ENCODE measurements around the gene RAB40B. TPM values are rescaled to one million over a fixed set of nuclear protein-coding genes. Genes with fewer than 3 reads are reported as not detected.

RAB40B gene

DNA sequence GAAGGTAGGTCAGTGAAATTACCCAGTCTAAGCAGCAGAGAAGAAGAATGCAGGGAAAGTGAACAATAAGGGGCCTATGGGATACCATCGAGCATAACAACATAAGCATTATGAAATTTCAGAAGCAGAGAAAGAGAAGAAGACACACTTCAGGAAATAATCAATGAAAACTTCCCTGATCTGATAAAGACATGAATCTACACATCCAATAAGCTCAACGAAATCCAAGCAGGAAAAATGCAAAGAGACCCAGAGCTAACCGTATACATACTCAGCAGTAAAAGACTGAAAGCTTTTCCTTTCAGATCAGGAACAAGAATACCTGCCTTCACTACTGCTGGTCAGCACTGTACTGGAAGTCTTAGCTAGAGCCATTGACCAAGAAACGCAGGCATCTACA, 88.8 kb downstream of the RAB40B start:
- Histone ChIP-seq H3K4me2 (ENCODE audit: low read length) (no peak overlapping the region), H3K79me1 (ENCODE audit: low read length) (no peaks in the 10 kb centered on the region), H3K56ac (ENCODE audit: low read length) (no peak overlapping the region), H2BK120ac (ENCODE audit: low read depth, low read length) (no peak overlapping the region), H3K9ac (ENCODE audit: low read length) (no peak overlapping the region), H3K4me3 (ENCODE audit: low read length) (no peak overlapping the region), H3K4me1 (ENCODE audit: control insufficient read depth, low read depth, low read length) (no peaks in the 10 kb centered on the region), H3K18ac (ENCODE audit: low read length) (no peak overlapping the region), H4K8ac (ENCODE audit: low read depth, low read length) (no peak overlapping the region), H3K27me3 (ENCODE audit: insufficient read depth, low read length, poor library complexity) (no peaks in the 10 kb centered on the region), H2BK15ac (replicated peaks; ENCODE audit: low read depth) (no peak overlapping the region), H3K36me3 (ENCODE audit: control insufficient read depth, insufficient read depth, low read length) (peaks cover 5% of the 10 kb centered on the region), H3K27ac (ENCODE audit: low read depth, low read length) (no peak overlapping the region), H3K4ac (ENCODE audit: low read depth, low read length) (no peak overlapping the region), H4K5ac (ENCODE audit: low read length) (no peak overlapping the region), H3K79me2 (ENCODE audit: control insufficient read depth, insufficient read depth, low read length) (no peaks in the 10 kb centered on the region), H2AK5ac (ENCODE audit: low read length) (no peak overlapping the region), H3K23ac (ENCODE audit: low read length) (no peak overlapping the region), H2BK5ac (ENCODE audit: low read length) (no peak overlapping the region)
- no peak for DNase-seq
- no CpG with 5 or more reads among the region's 4 CpGs for WGBS (ENCODE audit: extremely low coverage, insufficient coverage, low lambda C conversion rate)

DNA sequence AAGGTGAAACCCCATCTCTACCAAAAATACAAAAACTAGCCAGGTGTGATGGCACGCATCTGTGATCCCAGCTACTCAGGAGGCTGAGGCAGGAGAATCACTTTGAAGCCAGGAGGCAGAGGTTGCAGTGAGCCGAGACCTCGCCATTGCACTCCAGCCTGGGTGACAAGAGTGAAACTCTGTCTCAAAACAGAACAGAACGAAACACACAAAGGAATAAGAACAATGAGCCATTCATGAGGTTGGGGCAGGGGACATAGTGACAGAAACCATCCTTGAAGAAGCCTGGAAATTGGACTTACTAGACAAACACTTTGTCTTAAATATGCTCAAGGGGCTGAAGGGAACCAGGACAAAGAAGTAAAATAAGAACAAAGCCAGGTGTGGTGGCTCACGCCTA, 89.7 kb downstream of the RAB40B start:
- H2BK15ac ChIP-seq (replicated peaks; ENCODE audit: low read depth): no peak overlapping the region
- H3K79me1 ChIP-seq (ENCODE audit: low read length): no peaks in the 10 kb centered on the region
- H4K5ac ChIP-seq (ENCODE audit: low read length): no peak overlapping the region
- H3K4me1 ChIP-seq (ENCODE audit: control insufficient read depth, low read depth, low read length): no peaks in the 10 kb centered on the region
- H2BK120ac ChIP-seq (ENCODE audit: low read depth, low read length): no peak overlapping the region
- no peak overlapping the region for H3K23ac ChIP-seq (ENCODE audit: low read length)
- WGBS (ENCODE audit: extremely low coverage, insufficient coverage, low lambda C conversion rate): no CpG with 5 or more reads among the region's 5 CpGs
- H3K36me3 ChIP-seq (ENCODE audit: control insufficient read depth, insufficient read depth, low read length): peaks cover 10% of the 10 kb centered on the region
- H3K4ac ChIP-seq (ENCODE audit: low read depth, low read length): no peak overlapping the region
- DNase-seq: no peak
- no peaks in the 10 kb centered on the region for H3K27me3 ChIP-seq (ENCODE audit: insufficient read depth, low read length, poor library complexity)
- no peak overlapping the region for H2BK5ac ChIP-seq (ENCODE audit: low read length)
- H3K79me2 ChIP-seq (ENCODE audit: control insufficient read depth, insufficient read depth, low read length): no peaks in the 10 kb centered on the region
- no peak overlapping the region for H3K56ac ChIP-seq (ENCODE audit: low read length)
- no peak overlapping the region for H3K27ac ChIP-seq (ENCODE audit: low read depth, low read length)
- no peak overlapping the region for H3K4me2 ChIP-seq (ENCODE audit: low read length)
- no peak overlapping the region for H2AK5ac ChIP-seq (ENCODE audit: low read length)
- no peak overlapping the region for H3K18ac ChIP-seq (ENCODE audit: low read length)
- no peak overlapping the region for H3K9ac ChIP-seq (ENCODE audit: low read length)
- H4K8ac ChIP-seq (ENCODE audit: low read depth, low read length): no peak overlapping the region
- H3K4me3 ChIP-seq (ENCODE audit: low read length): no peak overlapping the region

DNA sequence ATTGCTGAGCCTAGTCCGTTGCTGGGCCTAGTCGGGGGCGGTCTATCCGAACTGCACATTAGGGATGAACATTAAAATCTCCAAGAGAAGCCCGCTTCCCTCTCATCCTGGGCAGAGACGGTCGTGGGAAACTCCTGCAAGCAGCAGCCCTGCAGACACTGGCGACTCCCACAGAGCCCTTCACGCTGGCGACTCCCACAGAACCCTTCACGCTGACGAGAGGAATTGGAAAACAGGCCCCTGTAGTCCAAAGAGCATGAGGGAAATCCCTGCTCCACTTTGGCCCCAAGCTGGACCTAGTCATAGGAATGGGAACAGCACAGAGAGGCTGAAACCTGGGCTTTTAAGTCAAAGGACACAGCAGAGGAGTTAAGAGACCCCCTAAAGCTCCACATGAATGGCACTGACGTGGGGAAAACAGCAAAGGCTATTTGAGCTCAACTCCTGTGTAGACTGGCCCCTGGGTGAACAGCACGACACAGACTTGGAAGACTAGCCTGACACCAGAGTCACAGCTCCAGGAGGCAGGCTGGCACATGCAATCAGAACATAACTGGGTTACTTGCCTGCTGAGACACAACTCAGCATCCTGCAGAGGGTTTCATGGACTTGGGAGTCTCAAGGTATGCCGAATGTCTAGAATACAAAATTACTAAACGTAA, 92.4 kb downstream of the RAB40B start:
- Histone ChIP-seq H3K27ac (ENCODE audit: low read depth, low read length) (no peak overlapping the region), H3K27me3 (ENCODE audit: insufficient read depth, low read length, poor library complexity) (no peaks in the 10 kb centered on the region), H3K23ac (ENCODE audit: low read length) (no peak overlapping the region), H3K79me2 (ENCODE audit: control insufficient read depth, insufficient read depth, low read length) (no peaks in the 10 kb centered on the region), H2BK5ac (ENCODE audit: low read length) (no peak overlapping the region), H2BK15ac (replicated peaks; ENCODE audit: low read depth) (no peak overlapping the region), H3K79me1 (ENCODE audit: low read length) (peaks cover 2% of the 10 kb centered on the region), H3K56ac (ENCODE audit: low read length) (no peak overlapping the region), H4K5ac (ENCODE audit: low read length) (no peak overlapping the region), H4K8ac (ENCODE audit: low read depth, low read length) (no peak overlapping the region), H2AK5ac (ENCODE audit: low read length) (no peak overlapping the region), H3K4ac (ENCODE audit: low read depth, low read length) (no peak overlapping the region), H3K4me1 (ENCODE audit: control insufficient read depth, low read depth, low read length) (no peaks in the 10 kb centered on the region), H3K18ac (ENCODE audit: low read length) (no peak overlapping the region), H3K4me3 (ENCODE audit: low read length) (no peak overlapping the region), H3K4me2 (ENCODE audit: low read length) (no peak overlapping the region), H3K36me3 (ENCODE audit: control insufficient read depth, insufficient read depth, low read length) (peaks cover 13% of the 10 kb centered on the region), H3K9ac (ENCODE audit: low read length) (no peak overlapping the region), H2BK120ac (ENCODE audit: low read depth, low read length) (no peak overlapping the region)
- no peak for DNase-seq
- no CpG with 5 or more reads among the region's 16 CpGs for WGBS (ENCODE audit: extremely low coverage, insufficient coverage, low lambda C conversion rate)

Small RNA genes lying within 50 kb of the gene (small RNA-seq; reads per million reads assigned to genes)
- gene MIR4525 (ENCODE audit: insufficient read depth): not detected
